ENCODE results near the gene FLVCR2.

FLVCR2 gene

DNA sequence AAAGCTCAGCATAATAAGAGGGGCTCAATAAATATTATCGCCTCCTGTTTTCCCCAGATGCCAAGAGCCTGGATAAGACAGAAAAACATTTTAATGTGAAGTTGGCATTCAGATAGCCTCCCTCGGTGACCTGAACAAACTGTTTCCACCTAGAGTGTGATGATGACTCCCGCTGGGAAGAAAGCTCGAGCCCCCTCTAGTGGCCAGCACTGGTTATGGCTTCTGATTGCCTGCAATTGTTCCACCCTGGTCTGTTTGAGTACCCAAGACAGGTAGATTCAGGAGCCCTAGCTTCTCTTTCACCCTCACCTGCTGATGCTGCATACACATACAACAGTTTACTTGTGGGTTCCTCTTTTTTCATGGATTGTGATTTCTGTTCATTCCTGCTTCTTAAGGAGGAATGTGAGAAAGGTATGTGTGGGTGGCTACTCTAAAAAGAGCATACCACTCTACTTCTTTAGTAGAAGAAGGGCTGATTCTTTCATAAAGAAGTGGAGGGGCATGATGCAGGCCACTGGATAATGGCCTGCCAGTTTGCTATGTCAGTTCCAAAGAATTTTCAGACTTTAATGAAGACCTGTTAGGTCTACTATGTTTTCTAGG lies 75.8 kb downstream of the FLVCR2 start:
- Histone ChIP-seq H3K4me3 (ENCODE audit: low read depth, low read length) (no peak overlapping the region), H3K36me3 (ENCODE audit: control insufficient read depth in 2 of 2, insufficient read depth in 1 of 2, low read length in 2 of 2) (peaks cover 33 to 80% of the 10 kb centered on the region in 2 experiments), H3K27ac (ENCODE audit: extremely low read depth, low read depth, low read length) (no peak overlapping the region), H3K9me3 (ENCODE audit: control insufficient read depth, insufficient read depth, low read depth, low read length) (no peaks in the 10 kb centered on the region), H3K4me1 (ENCODE audit: control insufficient read depth, insufficient read depth, low read length) (no peaks in the 10 kb centered on the region)
- ChIA-PET CTCF (interaction anchor here (0.5 to 13.9 kb wide), 35 partner anchors 8 to 992 kb away, joined by 3 to 266 read pairs (median 4); partner anchors contain the start of genes FLVCR2 and NEK9), POLR2A (interaction anchor here (2.3 kb wide), 1 partner anchor 76 kb away, joined by 9 read pairs; the partner anchor contains the start of gene FLVCR2)
- no peak for TF ChIP-seq ZNF555 (tag by site-specific recombination; conservative IDR thresholded peaks at IDR 0.05)
- peak; percentile 32; the same call in 1 of the 2 replicates for TF ChIP-seq GLIS1 (tag by site-specific recombination; IDR thresholded peaks at IDR 0.05)
- TF ChIP-seq ZNF37A (tag by site-specific recombination; IDR thresholded peaks at IDR 0.05), result no peak
- TF ChIP-seq ZNF654 (tag by site-specific recombination; IDR thresholded peaks at IDR 0.05; ENCODE audit: low read depth), result peak; percentile 68
- 0 out of 2 replicates have a peak, but pooled peaks have one; percentile 43 for TF ChIP-seq ZNF660 (tag by site-specific recombination; IDR thresholded peaks at IDR 0.05)
- no peak for TF ChIP-seq ZNF138 (tag by site-specific recombination; IDR thresholded peaks at IDR 0.05; ENCODE audit: borderline replicate concordance)
- no peak for TF ChIP-seq ZFP41 (tag by site-specific recombination; IDR thresholded peaks at IDR 0.05; ENCODE audit: borderline replicate concordance)
- no peak for TF ChIP-seq ZNF585B (tag by site-specific recombination; IDR thresholded peaks at IDR 0.05)
- no peak for TF ChIP-seq ZNF558 (tag by site-specific recombination; IDR thresholded peaks at IDR 0.05)
- no peak for TF ChIP-seq ZSCAN30 (tag by site-specific recombination; IDR thresholded peaks at IDR 0.05)
- TF ChIP-seq, protein P1, sequence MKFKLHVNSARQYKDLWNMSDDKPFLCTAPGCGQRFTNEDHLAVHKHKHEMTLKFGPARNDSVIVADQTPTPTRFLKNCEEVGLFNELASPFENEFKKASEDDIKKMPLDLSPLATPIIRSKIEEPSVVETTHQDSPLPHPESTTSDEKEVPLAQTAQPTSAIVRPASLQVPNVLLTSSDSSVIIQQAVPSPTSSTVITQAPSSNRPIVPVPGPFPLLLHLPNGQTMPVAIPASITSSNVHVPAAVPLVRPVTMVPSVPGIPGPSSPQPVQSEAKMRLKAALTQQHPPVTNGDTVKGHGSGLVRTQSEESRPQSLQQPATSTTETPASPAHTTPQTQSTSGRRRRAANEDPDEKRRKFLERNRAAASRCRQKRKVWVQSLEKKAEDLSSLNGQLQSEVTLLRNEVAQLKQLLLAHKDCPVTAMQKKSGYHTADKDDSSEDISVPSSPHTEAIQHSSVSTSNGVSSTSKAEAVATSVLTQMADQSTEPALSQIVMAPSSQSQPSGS (tag by site-specific recombination; IDR thresholded peaks at IDR 0.05; ENCODE audit: low read depth), result no peak
- no peak for TF ChIP-seq BCL11B (tag by site-specific recombination; IDR thresholded peaks at IDR 0.05; ENCODE audit: low read depth)
- TF ChIP-seq, protein P2, sequence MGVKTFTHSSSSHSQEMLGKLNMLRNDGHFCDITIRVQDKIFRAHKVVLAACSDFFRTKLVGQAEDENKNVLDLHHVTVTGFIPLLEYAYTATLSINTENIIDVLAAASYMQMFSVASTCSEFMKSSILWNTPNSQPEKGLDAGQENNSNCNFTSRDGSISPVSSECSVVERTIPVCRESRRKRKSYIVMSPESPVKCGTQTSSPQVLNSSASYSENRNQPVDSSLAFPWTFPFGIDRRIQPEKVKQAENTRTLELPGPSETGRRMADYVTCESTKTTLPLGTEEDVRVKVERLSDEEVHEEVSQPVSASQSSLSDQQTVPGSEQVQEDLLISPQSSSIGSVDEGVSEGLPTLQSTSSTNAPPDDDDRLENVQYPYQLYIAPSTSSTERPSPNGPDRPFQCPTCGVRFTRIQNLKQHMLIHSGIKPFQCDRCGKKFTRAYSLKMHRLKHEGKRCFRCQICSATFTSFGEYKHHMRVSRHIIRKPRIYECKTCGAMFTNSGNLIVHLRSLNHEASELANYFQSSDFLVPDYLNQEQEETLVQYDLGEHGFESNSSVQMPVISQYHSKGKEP (tag by site-specific recombination; IDR thresholded peaks at IDR 0.05), result no peak
- no peak; the same call in 1 of the 2 replicates for TF ChIP-seq ZNF335 (tag by site-specific recombination; conservative IDR thresholded peaks at IDR 0.05)
- TF ChIP-seq, protein P3, sequence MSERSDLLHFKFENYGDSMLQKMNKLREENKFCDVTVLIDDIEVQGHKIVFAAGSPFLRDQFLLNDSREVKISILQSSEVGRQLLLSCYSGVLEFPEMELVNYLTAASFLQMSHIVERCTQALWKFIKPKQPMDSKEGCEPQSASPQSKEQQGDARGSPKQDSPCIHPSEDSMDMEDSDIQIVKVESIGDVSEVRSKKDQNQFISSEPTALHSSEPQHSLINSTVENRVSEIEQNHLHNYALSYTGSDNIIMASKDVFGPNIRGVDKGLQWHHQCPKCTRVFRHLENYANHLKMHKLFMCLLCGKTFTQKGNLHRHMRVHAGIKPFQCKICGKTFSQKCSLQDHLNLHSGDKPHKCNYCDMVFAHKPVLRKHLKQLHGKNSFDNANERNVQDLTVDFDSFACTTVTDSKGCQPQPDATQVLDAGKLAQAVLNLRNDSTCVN (tag by site-specific recombination; optimal IDR thresholded peaks at IDR 0.05), result no peak
- TF ChIP-seq, protein P4, sequence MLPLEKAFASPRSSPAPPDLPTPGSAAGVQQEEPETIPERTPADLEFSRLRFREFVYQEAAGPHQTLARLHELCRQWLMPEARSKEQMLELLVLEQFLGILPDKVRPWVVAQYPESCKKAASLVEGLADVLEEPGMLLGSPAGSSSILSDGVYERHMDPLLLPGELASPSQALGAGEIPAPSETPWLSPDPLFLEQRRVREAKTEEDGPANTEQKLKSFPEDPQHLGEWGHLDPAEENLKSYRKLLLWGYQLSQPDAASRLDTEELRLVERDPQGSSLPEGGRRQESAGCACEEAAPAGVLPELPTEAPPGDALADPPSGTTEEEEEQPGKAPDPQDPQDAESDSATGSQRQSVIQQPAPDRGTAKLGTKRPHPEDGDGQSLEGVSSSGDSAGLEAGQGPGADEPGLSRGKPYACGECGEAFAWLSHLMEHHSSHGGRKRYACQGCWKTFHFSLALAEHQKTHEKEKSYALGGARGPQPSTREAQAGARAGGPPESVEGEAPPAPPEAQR (tag by site-specific recombination; IDR thresholded peaks at IDR 0.05), result no peak
- no peak for TF ChIP-seq ZNF354C (tag by site-specific recombination; IDR thresholded peaks at IDR 0.05; ENCODE audit: borderline replicate concordance, low read depth)
- TF ChIP-seq, protein P5, sequence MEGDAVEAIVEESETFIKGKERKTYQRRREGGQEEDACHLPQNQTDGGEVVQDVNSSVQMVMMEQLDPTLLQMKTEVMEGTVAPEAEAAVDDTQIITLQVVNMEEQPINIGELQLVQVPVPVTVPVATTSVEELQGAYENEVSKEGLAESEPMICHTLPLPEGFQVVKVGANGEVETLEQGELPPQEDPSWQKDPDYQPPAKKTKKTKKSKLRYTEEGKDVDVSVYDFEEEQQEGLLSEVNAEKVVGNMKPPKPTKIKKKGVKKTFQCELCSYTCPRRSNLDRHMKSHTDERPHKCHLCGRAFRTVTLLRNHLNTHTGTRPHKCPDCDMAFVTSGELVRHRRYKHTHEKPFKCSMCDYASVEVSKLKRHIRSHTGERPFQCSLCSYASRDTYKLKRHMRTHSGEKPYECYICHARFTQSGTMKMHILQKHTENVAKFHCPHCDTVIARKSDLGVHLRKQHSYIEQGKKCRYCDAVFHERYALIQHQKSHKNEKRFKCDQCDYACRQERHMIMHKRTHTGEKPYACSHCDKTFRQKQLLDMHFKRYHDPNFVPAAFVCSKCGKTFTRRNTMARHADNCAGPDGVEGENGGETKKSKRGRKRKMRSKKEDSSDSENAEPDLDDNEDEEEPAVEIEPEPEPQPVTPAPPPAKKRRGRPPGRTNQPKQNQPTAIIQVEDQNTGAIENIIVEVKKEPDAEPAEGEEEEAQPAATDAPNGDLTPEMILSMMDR (tag by site-specific recombination; IDR thresholded peaks at IDR 0.05), result peak; percentile 53; the same call in 1 of the 2 replicates
- TF ChIP-seq, protein P6, sequence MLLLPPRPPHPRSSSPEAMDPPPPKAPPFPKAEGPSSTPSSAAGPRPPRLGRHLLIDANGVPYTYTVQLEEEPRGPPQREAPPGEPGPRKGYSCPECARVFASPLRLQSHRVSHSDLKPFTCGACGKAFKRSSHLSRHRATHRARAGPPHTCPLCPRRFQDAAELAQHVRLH (tag by site-specific recombination; IDR thresholded peaks at IDR 0.05), result no peak
- TF ChIP-seq, protein P7, sequence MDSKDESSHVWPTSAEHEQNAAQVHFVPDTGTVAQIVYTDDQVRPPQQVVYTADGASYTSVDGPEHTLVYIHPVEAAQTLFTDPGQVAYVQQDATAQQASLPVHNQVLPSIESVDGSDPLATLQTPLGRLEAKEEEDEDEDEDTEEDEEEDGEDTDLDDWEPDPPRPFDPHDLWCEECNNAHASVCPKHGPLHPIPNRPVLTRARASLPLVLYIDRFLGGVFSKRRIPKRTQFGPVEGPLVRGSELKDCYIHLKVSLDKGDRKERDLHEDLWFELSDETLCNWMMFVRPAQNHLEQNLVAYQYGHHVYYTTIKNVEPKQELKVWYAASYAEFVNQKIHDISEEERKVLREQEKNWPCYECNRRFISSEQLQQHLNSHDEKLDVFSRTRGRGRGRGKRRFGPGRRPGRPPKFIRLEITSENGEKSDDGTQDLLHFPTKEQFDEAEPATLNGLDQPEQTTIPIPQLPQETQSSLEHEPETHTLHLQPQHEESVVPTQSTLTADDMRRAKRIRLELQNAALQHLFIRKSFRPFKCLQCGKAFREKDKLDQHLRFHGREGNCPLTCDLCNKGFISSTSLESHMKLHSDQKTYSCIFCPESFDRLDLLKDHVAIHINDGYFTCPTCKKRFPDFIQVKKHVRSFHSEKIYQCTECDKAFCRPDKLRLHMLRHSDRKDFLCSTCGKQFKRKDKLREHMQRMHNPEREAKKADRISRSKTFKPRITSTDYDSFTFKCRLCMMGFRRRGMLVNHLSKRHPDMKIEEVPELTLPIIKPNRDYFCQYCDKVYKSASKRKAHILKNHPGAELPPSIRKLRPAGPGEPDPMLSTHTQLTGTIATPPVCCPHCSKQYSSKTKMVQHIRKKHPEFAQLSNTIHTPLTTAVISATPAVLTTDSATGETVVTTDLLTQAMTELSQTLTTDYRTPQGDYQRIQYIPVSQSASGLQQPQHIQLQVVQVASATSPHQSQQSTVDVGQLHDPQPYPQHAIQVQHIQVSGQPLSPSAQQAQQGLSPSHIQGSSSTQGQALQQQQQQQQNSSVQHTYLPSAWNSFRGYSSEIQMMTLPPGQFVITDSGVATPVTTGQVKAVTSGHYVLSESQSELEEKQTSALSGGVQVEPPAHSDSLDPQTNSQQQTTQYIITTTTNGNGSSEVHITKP (tag by site-specific recombination; IDR thresholded peaks at IDR 0.05), result no peak
- TF ChIP-seq ZNF426 (tag by site-specific recombination; IDR thresholded peaks at IDR 0.05), result no peak
- peak; percentile 57 for TF ChIP-seq ZIC2 (tag by site-specific recombination; IDR thresholded peaks at IDR 0.05)
- TF ChIP-seq, protein P8, sequence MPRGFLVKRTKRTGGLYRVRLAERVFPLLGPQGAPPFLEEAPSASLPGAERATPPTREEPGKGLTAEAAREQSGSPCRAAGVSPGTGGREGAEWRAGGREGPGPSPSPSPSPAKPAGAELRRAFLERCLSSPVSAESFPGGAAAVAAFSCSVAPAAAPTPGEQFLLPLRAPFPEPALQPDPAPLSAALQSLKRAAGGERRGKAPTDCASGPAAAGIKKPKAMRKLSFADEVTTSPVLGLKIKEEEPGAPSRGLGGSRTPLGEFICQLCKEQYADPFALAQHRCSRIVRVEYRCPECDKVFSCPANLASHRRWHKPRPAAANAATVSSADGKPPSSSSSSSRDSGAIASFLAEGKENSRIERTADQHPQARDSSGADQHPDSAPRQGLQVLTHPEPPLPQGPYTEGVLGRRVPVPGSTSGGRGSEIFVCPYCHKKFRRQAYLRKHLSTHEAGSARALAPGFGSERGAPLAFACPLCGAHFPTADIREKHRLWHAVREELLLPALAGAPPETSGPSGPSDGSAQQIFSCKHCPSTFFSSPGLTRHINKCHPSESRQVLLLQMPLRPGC (tag by site-specific recombination; IDR thresholded peaks at IDR 0.05), result no peak

Measured in HEK293 (cell line).